Measurements from ENCODE around the gene ARPP19. TPM values are rescaled to one million over a fixed set of nuclear protein-coding genes. Genes with fewer than 3 reads are reported as not detected.

Gene ARPP19
- total and polyA plus RNA-seq, 10 of the 15 experiments (the other 5 are each of a cell fraction or from before 2014, with no cell fraction given) = 77.2 to 167 (median 121) TPM

DNA sequence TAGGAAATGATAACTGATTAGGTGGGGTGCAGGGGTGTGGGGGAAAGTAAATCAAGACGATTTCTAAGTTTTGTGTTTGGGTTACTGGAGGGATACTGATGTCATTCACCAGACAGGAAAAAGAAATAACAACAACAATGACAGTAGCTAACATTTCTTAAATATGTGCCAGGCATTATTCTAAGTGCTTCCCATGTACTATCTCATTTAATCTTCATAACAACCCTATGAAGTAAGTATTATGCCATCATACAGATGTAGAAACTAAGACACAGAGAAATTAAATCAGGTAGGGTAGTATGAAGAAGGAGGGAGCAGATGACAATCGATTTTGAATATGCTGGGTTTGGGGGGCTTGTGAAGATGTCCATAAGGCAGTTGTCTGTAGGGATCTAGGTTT, 53.5 kb downstream of the ARPP19 start:
- ChIA-PET CTCF (no interaction called here), RAD21 (ENCODE audit: unreplicated experiment) (no interaction called here), POLR2A (no interaction called here), SMC1A (ENCODE audit: uncharacterized antibody, unreplicated experiment) (interaction anchor here (0.9 kb wide), 2 partner anchors 9 to 48 kb away, joined by 3 read pairs; no protein-coding TSS in a partner anchor)
- Histone ChIP-seq H3K4me1 (ENCODE audit: control insufficient read depth, insufficient read depth, low read length) (no peaks in the 10 kb centered on the region), H3K27ac (ENCODE audit: control insufficient read depth, insufficient read depth) (no peak overlapping the region), H3K4me3 (no peak overlapping the region), H4K20me1 (ENCODE audit: control insufficient read depth, insufficient read depth) (no peaks in the 10 kb centered on the region), H2AFZ (ENCODE audit: control insufficient read depth, low read depth, low read length) (no peak overlapping the region), H3K79me2 (ENCODE audit: control insufficient read depth, insufficient read depth, low read length) (peaks cover 15% of the 10 kb centered on the region), H3K9me3 (replicated peaks; ENCODE audit: control insufficient read depth, insufficient read depth, low read length) (no peaks in the 10 kb centered on the region), H3K4me2 (ENCODE audit: control insufficient read depth, insufficient read depth) (no peak overlapping the region), H3K27me3 (replicated peaks in 1 of 2; ENCODE audit: control insufficient read depth in 2 of 2, insufficient read depth in 2 of 2, low read length in 1 of 2) (no peaks in the 10 kb centered on the region), H3K36me3 (ENCODE audit: control insufficient read depth in 2 of 2, insufficient read depth in 2 of 2, low read length in 1 of 2) (no peaks in the 10 kb centered on the region), H3K9ac (ENCODE audit: control insufficient read depth, insufficient read depth, low read length) (no peak overlapping the region)
- DNase-seq (ENCODE audit: low read depth, low spot score) = no peak
- no peak for FAIRE-seq
- TF ChIP-seq CBX3 (IDR thresholded peaks at IDR 0.05; ENCODE audit: borderline replicate concordance, low read depth) = no peak
- no peak for TF ChIP-seq BACH1 (IDR thresholded peaks at IDR 0.05; ENCODE audit: borderline replicate concordance)
- no peak for TF ChIP-seq SIN3A (IDR thresholded peaks at IDR 0.05; ENCODE audit: low read depth, low read length)
- no peak for TF ChIP-seq JUND (IDR thresholded peaks at IDR 0.05; ENCODE audit: low read depth, low read length)
- no peak for TF ChIP-seq CHD4 (IDR thresholded peaks at IDR 0.05)
- no peak for TF ChIP-seq ZBED1 (IDR thresholded peaks at IDR 0.05; ENCODE audit: borderline replicate concordance)
- TF ChIP-seq RAD51 (IDR thresholded peaks at IDR 0.05) = no peak
- no peak for TF ChIP-seq RUNX3 (IDR thresholded peaks at IDR 0.05; ENCODE audit: low read length)
- no peak for TF ChIP-seq TBL1XR1 (IDR thresholded peaks at IDR 0.05; ENCODE audit: low read depth, low read length)
- TF ChIP-seq EP300 (IDR thresholded peaks at IDR 0.05; ENCODE audit: borderline replicate concordance in 1 of 2, control insufficient read depth in 1 of 2, low read depth in 2 of 2, low read length in 2 of 2) = no peak
- TF ChIP-seq, protein P1, sequence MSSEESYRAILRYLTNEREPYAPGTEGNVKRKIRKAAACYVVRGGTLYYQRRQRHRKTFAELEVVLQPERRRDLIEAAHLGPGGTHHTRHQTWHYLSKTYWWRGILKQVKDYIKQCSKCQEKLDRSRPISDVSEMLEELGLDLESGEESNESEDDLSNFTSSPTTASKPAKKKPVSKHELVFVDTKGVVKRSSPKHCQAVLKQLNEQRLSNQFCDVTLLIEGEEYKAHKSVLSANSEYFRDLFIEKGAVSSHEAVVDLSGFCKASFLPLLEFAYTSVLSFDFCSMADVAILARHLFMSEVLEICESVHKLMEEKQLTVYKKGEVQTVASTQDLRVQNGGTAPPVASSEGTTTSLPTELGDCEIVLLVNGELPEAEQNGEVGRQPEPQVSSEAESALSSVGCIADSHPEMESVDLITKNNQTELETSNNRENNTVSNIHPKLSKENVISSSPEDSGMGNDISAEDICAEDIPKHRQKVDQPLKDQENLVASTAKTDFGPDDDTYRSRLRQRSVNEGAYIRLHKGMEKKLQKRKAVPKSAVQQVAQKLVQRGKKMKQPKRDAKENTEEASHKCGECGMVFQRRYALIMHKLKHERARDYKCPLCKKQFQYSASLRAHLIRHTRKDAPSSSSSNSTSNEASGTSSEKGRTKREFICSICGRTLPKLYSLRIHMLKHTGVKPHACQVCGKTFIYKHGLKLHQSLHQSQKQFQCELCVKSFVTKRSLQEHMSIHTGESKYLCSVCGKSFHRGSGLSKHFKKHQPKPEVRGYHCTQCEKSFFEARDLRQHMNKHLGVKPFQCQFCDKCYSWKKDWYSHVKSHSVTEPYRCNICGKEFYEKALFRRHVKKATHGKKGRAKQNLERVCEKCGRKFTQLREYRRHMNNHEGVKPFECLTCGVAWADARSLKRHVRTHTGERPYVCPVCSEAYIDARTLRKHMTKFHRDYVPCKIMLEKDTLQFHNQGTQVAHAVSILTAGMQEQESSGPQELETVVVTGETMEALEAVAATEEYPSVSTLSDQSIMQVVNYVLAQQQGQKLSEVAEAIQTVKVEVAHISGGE (CRISPR knock-in tag; IDR thresholded peaks at IDR 0.05) = no peak
- TF ChIP-seq HCFC1 (IDR thresholded peaks at IDR 0.05; ENCODE audit: low read length) = no peak
- TF ChIP-seq NFXL1 (IDR thresholded peaks at IDR 0.05; ENCODE audit: borderline replicate concordance) = no peak
- TF ChIP-seq IKZF1 (conservative IDR thresholded peaks at IDR 0.05) = no peak
- TF ChIP-seq MYB (IDR thresholded peaks at IDR 0.05; ENCODE audit: borderline replicate concordance, low read depth, low read length) = no peak
- no peak for TF ChIP-seq MXI1 (IDR thresholded peaks at IDR 0.05; ENCODE audit: low read depth, low read length)
- no peak for TF ChIP-seq RAD21 (IDR thresholded peaks at IDR 0.05; ENCODE audit: insufficient read depth, low read depth, low read length)
- intact Hi-C loops (cut with micrococcal nuclease; ENCODE audit: unreplicated experiment) (no loop called here), in situ Hi-C loops (cut with MboI) (no loop called here)
- no peak for ATAC-seq
- WGBS (ENCODE audit: insufficient coverage, insufficient replicate concordance, low lambda C conversion rate, missing lambda C conversion rate) = 54% methylated on average over 2 of the region's 2 CpGs
- BruUV-seq (replicated peaks) = no TSS peak

Data from GM12878 (cell line).